ENCODE data around the gene GALNT7.

The GALNT7 gene

GRCh38 chr4:173273941-173274340, 105.3 kb downstream of the GALNT7 start:
- peaks cover 12% of the 10 kb centered on the region for H3K4me1 ChIP-seq (ENCODE audit: control insufficient read depth, insufficient read depth, low read length)
- H3K27ac ChIP-seq (ENCODE audit: extremely low read depth, low read depth, low read length), result no peak overlapping the region
- TF ChIP-seq ZNF600 (tag by site-specific recombination; IDR thresholded peaks at IDR 0.05) (no peak), ZFP41 (tag by site-specific recombination; IDR thresholded peaks at IDR 0.05; ENCODE audit: borderline replicate concordance) (no peak), ZNF274 (IDR thresholded peaks at IDR 0.05; ENCODE audit: low read length) (no peak), ZNF274 (tag by site-specific recombination; IDR thresholded peaks at IDR 0.05; ENCODE audit: borderline replicate concordance) (no peak), SETDB1 (IDR thresholded peaks at IDR 0.05; ENCODE audit: insufficient read length, low read length) (no peak), ZNF433 (tag by site-specific recombination; IDR thresholded peaks at IDR 0.05; ENCODE audit: low read depth) (no peak), REPIN1 (tag by site-specific recombination; IDR thresholded peaks at IDR 0.05; ENCODE audit: low read depth) (no peak), ZNF2 (tag by site-specific recombination; IDR thresholded peaks at IDR 0.05) (no peak), ZSCAN18 (tag by site-specific recombination; IDR thresholded peaks at IDR 0.05) (no peak), ZNF175 (tag by site-specific recombination; IDR thresholded peaks at IDR 0.05) (no peak), PRDM2 (tag by site-specific recombination; IDR thresholded peaks at IDR 0.05; ENCODE audit: borderline replicate concordance) (no peak)
- TF ChIP-seq, protein P1, sequence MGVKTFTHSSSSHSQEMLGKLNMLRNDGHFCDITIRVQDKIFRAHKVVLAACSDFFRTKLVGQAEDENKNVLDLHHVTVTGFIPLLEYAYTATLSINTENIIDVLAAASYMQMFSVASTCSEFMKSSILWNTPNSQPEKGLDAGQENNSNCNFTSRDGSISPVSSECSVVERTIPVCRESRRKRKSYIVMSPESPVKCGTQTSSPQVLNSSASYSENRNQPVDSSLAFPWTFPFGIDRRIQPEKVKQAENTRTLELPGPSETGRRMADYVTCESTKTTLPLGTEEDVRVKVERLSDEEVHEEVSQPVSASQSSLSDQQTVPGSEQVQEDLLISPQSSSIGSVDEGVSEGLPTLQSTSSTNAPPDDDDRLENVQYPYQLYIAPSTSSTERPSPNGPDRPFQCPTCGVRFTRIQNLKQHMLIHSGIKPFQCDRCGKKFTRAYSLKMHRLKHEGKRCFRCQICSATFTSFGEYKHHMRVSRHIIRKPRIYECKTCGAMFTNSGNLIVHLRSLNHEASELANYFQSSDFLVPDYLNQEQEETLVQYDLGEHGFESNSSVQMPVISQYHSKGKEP (tag by site-specific recombination; IDR thresholded peaks at IDR 0.05), result no peak
- TF ChIP-seq, protein P2, sequence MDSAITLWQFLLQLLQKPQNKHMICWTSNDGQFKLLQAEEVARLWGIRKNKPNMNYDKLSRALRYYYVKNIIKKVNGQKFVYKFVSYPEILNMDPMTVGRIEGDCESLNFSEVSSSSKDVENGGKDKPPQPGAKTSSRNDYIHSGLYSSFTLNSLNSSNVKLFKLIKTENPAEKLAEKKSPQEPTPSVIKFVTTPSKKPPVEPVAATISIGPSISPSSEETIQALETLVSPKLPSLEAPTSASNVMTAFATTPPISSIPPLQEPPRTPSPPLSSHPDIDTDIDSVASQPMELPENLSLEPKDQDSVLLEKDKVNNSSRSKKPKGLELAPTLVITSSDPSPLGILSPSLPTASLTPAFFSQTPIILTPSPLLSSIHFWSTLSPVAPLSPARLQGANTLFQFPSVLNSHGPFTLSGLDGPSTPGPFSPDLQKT (IDR thresholded peaks at IDR 0.05; ENCODE audit: borderline replicate concordance, low read depth, low read length), result no peak
- no peaks in the 10 kb centered on the region for H3K9me3 ChIP-seq (ENCODE audit: control insufficient read depth, insufficient read depth, low read depth, low read length)
- H3K4me3 ChIP-seq (ENCODE audit: low read depth, low read length), result no peak overlapping the region
- CTCF ChIA-PET, result interaction anchor here (0.6 to 1.6 kb wide), 4 partner anchors 16 to 260 kb away, joined by 3 to 6 read pairs (median 4); no protein-coding TSS in a partner anchor
- peaks cover 0 to 4% of the 10 kb centered on the region in 2 experiments; a peak in 1 of 3 replicates for H3K36me3 ChIP-seq (ENCODE audit: control insufficient read depth in 2 of 2, insufficient read depth in 1 of 2, low read length in 2 of 2)
- POLR2A ChIA-PET, result no interaction called here

- H3K4me1 ChIP-seq (ENCODE audit: control insufficient read depth, insufficient read depth, low read length), result peaks cover 7% of the 10 kb centered on the region; the same call in 1 of the 2 replicates
- no peak overlapping the region for H3K27ac ChIP-seq (ENCODE audit: extremely low read depth, low read depth, low read length)
- ChIA-PET CTCF (interaction anchor here (1.0 to 1.6 kb wide), 3 partner anchors 12 to 261 kb away, joined by 4 to 6 read pairs (median 5); no protein-coding TSS in a partner anchor), POLR2A (no interaction called here)
- H3K36me3 ChIP-seq (ENCODE audit: control insufficient read depth in 2 of 2, insufficient read depth in 1 of 2, low read length in 2 of 2), result peaks cover 0 to 4% of the 10 kb centered on the region in 2 experiments; a peak in 1 of 3 replicates
- TF ChIP-seq, protein P3, sequence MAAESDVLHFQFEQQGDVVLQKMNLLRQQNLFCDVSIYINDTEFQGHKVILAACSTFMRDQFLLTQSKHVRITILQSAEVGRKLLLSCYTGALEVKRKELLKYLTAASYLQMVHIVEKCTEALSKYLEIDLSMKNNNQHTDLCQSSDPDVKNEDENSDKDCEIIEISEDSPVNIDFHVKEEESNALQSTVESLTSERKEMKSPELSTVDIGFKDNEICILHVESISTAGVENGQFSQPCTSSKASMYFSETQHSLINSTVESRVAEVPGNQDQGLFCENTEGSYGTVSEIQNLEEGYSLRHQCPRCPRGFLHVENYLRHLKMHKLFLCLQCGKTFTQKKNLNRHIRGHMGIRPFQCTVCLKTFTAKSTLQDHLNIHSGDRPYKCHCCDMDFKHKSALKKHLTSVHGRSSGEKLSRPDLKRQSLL (tag by site-specific recombination; IDR thresholded peaks at IDR 0.05), result no peak
- TF ChIP-seq, protein P4, sequence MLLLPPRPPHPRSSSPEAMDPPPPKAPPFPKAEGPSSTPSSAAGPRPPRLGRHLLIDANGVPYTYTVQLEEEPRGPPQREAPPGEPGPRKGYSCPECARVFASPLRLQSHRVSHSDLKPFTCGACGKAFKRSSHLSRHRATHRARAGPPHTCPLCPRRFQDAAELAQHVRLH (tag by site-specific recombination; IDR thresholded peaks at IDR 0.05), result no peak
- TF ChIP-seq ZNF48 (tag by site-specific recombination; IDR thresholded peaks at IDR 0.05) (no peak), ZNF544 (tag by site-specific recombination; IDR thresholded peaks at IDR 0.05) (no peak)
- no peak overlapping the region for H3K4me3 ChIP-seq (ENCODE audit: low read depth, low read length)
- no peaks in the 10 kb centered on the region for H3K9me3 ChIP-seq (ENCODE audit: control insufficient read depth, insufficient read depth, low read depth, low read length)
Observed at GRCh38 chr4:173274744-173275143, 106.1 kb downstream of the GALNT7 start.
